SH-SY5Y (cell line): ENCODE data around the gene ALMS1.

ENCODE experiments used
- GATA2 ChIP-seq: IDR thresholded peaks from 2 replicates; pipeline ENCODE4 v1.6.1; 2011; ENCODE audit warnings: mild to moderate bottlenecking, low read depth, low read length
- GATA3 ChIP-seq: IDR thresholded peaks from 2 replicates; pipeline ENCODE4 v1.6.1; 2011; ENCODE audit warnings: low read depth, mild to moderate bottlenecking, low read length, moderate library complexity

DNA sequence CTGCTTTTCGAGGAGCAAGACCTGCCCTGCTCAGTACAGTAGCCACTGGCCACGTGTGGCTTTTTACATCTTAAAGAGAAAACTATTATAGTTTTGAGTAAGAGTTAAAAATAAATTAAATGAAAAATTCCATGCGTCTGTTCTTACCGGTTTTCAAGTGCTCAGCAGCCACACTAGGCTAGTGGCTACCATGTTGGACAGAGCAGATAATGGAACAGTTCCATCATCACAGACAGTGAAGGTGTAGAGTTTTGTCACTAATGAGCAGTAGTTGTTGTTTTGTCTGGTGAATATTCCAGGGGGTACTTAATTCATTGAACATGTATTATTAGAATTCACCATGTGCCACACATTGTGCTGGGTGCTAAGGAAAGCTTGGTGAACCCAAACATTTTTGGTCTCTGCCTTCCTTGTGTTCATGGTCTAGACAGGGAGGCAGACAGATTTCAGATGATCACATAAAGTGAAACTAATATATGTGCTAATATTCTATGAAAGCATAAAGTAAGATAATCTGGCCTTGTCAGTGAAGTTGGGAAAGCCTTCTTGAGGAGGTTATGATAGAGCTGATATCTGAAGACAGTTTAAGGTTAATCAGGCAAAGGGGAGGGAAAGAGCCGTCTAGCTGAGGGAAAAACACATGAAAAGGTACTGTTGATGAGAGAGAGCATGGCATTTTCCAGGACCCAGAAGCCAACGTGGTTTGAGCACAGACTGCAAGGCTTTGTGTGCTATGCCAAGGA lies 1.4 kb downstream of the ALMS1 start:
- TF ChIP-seq GATA2: no peak
- TF ChIP-seq GATA3: no peak
